ENCODE measurements around the gene DEPP1. TPM values are rescaled to one million over a fixed set of nuclear protein-coding genes. Genes with fewer than 3 reads are reported as not detected.

DEPP1 gene
- total and polyA plus RNA-seq, 2 of the 13 experiments (the other 11 are each of a cell fraction or from before 2014, with no cell fraction given), result 14.8 to 270 TPM

- TF ChIP-seq ZBTB10 (CRISPR knock-in tag; IDR thresholded peaks at IDR 0.05; ENCODE audit: borderline replicate concordance) (peak; percentile 64; the same call in 1 of the 2 replicates), HNRNPL (IDR thresholded peaks at IDR 0.05; ENCODE audit: low read depth, low read length) (peak; percentile 89), ZNF75D (CRISPR knock-in tag; IDR thresholded peaks at IDR 0.05; ENCODE audit: borderline replicate concordance) (no peak), SRSF1 (optimal IDR thresholded peaks at IDR 0.05; ENCODE audit: low read depth, low read length) (peak; percentile 38), ZSCAN9 (CRISPR knock-in tag; IDR thresholded peaks at IDR 0.05; ENCODE audit: borderline replicate concordance) (0 out of 2 replicates have a peak, but pooled peaks have one; percentile 66), ZNF788 (CRISPR knock-in tag; IDR thresholded peaks at IDR 0.05; ENCODE audit: borderline replicate concordance) (peak; percentile 69; the same call in 1 of the 2 replicates), ZNF615 (CRISPR knock-in tag; IDR thresholded peaks at IDR 0.05; ENCODE audit: borderline replicate concordance) (0 out of 2 replicates have a peak, but pooled peaks have one; percentile 58), ZNF547 (CRISPR knock-in tag; IDR thresholded peaks at IDR 0.05) (0 out of 2 replicates have a peak, but pooled peaks have one; percentile 33), ERF (CRISPR knock-in tag; IDR thresholded peaks at IDR 0.05) (peak; percentile 69), ATF6 (CRISPR knock-in tag; conservative IDR thresholded peaks at IDR 0.05) (no peak), RFX5 (IDR thresholded peaks at IDR 0.05; ENCODE audit: low read depth, low read length) (no peak), NFRKB (IDR thresholded peaks at IDR 0.05) (no peak), HMGXB4 (CRISPR knock-in tag; IDR thresholded peaks at IDR 0.05; ENCODE audit: borderline replicate concordance in 1 of 2, low read depth in 1 of 2) (no peak; a peak in 1 of 4 replicates), ZBTB46 (CRISPR knock-in tag; IDR thresholded peaks at IDR 0.05; ENCODE audit: borderline replicate concordance) (no peak), BRCA1 (CRISPR knock-in tag; IDR thresholded peaks at IDR 0.05) (peak; percentile 55; the same call in 1 of the 2 replicates), ZFP90 (CRISPR knock-in tag; IDR thresholded peaks at IDR 0.05; ENCODE audit: borderline replicate concordance) (peak; percentile 44; the same call in 1 of the 2 replicates)
Measured at GRCh38 chr10:44959247-44960087, 19.1 kb downstream of the DEPP1 start, which contains the start of gene RASSF4 (continued).
